NT2/D1 (cell line): ENCODE results near the gene COL1A1.

ENCODE experiments used
- DNase-seq: peaks from one replicate; pipeline ENCODE4 v3.0.0-alpha.2; 2011; ENCODE audit warnings: low read depth, low spot score
- H3K27me3 ChIP-seq: 2 replicates; pipeline ENCODE4 v1.6.0; 2011; ENCODE audit warnings: mild to moderate bottlenecking; ENCODE audit not compliant: insufficient read length, insufficient read depth
- H3K36me3 ChIP-seq: 2 replicates; pipeline ENCODE4 v1.6.1; 2011; ENCODE audit warnings: mild to moderate bottlenecking, low read length, mixed read lengths; ENCODE audit not compliant: insufficient read depth, insufficient read length
- H3K4me1 ChIP-seq: 2 replicates; pipeline ENCODE4 v1.5.1; 2011; ENCODE audit not compliant: insufficient read depth, insufficient read length
- H3K4me3 ChIP-seq: 2 replicates; pipeline ENCODE4 v1.5.1; 2011; ENCODE audit warnings: low read depth; ENCODE audit not compliant: insufficient read length
- H3K9ac ChIP-seq: 2 replicates; pipeline ENCODE4 v1.6.0; 2011; ENCODE audit warnings: low read depth; ENCODE audit not compliant: insufficient read length
- H3K9me3 ChIP-seq: 2 replicates; pipeline ENCODE4 v1.5.1; 2011; ENCODE audit warnings: mild to moderate bottlenecking, low read length; ENCODE audit not compliant: insufficient read depth
- SUZ12 ChIP-seq: IDR thresholded peaks from 2 replicates; pipeline ENCODE4 v1.6.1; 2011; ENCODE audit not compliant: insufficient read length, insufficient read depth; ENCODE audit errors: extremely low read depth
- YY1 ChIP-seq: IDR thresholded peaks from 2 replicates; pipeline ENCODE4 v1.6.1; 2011; ENCODE audit not compliant: insufficient read length, insufficient read depth
- ZNF274 ChIP-seq: IDR thresholded peaks from 2 replicates; pipeline ENCODE4 v1.6.1; 2011; ENCODE audit warnings: mild to moderate bottlenecking, low read depth, low read length

COL1A1 gene

DNA sequence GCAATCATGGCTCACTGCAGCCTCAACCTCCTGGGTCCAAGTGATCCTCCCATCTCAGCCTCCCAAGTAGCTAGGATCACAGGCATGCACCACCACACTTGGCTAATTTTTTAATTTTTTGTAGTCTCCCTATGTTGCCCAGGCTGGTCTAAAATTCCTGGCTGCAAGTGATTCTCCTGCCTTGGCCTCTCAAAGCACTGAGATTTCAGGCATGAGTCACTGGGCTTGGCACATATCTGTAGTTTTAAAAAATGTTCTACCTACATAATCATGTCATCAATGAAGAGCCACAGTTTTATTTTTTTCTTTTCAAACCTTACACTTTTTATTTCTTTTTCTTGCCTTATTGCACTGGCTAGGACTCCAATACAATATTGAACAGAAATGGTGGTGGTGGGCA, 33.1 kb upstream of the COL1A1 start:
- TF ChIP-seq ZNF274, result no peak
- TF ChIP-seq YY1, result no peak
- no peak for TF ChIP-seq SUZ12
- DNase-seq, result no peak
- Histone ChIP-seq H3K9me3 (peaks cover 17% of the 10 kb centered on the region), H3K9ac (no peak overlapping the region), H3K36me3 (no peaks in the 10 kb centered on the region), H3K4me3 (no peak overlapping the region), H3K4me1 (no peaks in the 10 kb centered on the region), H3K27me3 (no peaks in the 10 kb centered on the region)

DNA sequence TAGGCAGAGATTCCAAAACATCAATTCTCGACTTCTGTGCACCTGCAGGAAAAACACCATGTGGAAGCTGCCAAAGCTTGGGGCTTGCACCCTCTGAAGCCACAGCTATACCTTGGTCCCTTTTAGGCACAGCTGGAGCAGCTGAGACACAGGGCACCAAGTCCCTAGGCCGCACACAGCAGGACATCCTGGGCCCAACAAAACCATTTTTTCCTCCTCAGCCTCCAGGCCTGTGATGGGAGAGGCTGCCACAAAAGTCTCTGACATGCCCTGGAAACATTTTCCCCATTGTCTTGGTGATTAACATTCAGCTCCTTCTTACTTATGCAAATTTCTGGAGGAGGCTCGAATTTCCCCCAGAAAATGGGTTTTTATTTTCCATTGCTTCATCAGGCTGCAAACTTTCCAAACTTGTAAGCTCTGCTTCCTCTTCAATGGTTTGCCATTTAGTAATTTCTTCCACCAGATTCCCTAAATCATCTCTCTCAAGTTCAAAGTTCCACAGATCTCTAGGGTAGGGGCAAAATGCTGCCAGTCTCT, 24.3 kb upstream of the COL1A1 start:
- no peak overlapping the region for H3K4me3 ChIP-seq
- no peaks in the 10 kb centered on the region for H3K36me3 ChIP-seq
- peaks cover 35% of the 10 kb centered on the region for H3K9me3 ChIP-seq
- no peaks in the 10 kb centered on the region for H3K27me3 ChIP-seq
- peaks cover 2% of the 10 kb centered on the region for H3K4me1 ChIP-seq
- DNase-seq, result no peak
- TF ChIP-seq ZNF274, result no peak
- TF ChIP-seq SUZ12, result no peak
- TF ChIP-seq YY1, result no peak
- H3K9ac ChIP-seq, result no peak overlapping the region

DNA sequence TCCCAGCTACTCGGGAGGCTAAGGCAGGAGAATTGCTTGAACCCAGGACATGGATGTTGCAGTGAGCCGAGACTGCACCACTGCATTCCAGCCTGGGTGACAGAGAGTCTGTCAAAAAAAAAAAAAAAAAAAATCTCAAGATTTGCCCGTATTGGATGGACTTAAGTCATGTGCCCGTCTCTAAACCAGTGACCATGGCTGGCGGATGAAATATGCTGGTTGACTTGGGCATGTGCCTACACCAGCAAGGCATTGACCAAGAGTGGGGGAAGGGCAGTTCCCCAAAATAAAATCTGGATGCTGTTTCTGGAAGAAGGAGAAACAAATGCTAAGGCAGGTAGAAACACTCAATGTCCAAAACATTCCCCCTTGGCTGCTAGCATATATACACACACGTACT, 21.5 kb upstream of the COL1A1 start:
- no peak for TF ChIP-seq ZNF274
- TF ChIP-seq SUZ12, result no peak
- TF ChIP-seq YY1, result no peak

DNA sequence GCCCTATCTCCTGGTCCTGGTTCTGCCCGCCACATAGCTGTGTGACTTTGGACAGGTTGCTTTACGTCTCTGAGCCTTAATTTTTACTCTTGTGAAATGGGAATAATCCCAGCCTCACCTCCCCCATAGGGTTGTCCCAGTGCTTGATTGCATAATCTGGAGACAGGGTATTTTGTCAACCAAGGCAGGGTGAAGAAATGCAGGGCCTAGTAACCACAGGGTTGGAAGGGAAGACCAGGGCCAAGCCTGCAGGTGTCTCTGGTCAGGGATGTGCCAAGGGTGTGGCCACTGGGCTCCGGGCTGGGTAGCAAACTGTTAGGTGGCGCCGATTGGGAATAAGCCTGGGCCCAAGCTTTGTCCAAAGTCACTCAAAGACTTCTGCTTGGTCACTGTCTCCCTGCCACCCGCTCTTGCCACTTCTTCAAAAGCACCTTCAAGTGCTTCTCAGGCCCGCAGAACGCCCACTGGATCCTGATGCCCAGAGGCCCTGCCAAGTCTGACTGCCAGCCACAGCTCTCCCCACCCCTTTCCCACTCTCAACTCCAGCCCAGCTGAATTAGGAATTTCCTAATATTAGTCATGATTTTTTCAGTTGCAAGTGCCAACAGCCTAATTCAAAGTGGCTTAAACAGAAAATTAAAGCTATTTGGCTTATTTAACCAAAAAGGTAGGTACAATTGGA, 20.6 kb upstream of the COL1A1 start:
- no peak for DNase-seq
- H3K4me3 ChIP-seq, result no peak overlapping the region
- no peak overlapping the region for H3K9ac ChIP-seq
- peaks cover 6% of the 10 kb centered on the region for H3K4me1 ChIP-seq
- TF ChIP-seq SUZ12 (no peak), ZNF274 (no peak), YY1 (no peak)
- H3K9me3 ChIP-seq, result peaks cover 25% of the 10 kb centered on the region
- no peaks in the 10 kb centered on the region for H3K27me3 ChIP-seq
- H3K36me3 ChIP-seq, result no peaks in the 10 kb centered on the region

More for the DNA sequence above, 21.5 kb upstream of the COL1A1 start:
- H3K4me1 ChIP-seq, result peaks cover 6% of the 10 kb centered on the region
- H3K4me3 ChIP-seq, result no peak overlapping the region
- no peaks in the 10 kb centered on the region for H3K36me3 ChIP-seq
- peaks cover 32% of the 10 kb centered on the region for H3K9me3 ChIP-seq
- no peak overlapping the region for H3K9ac ChIP-seq
- H3K27me3 ChIP-seq, result no peaks in the 10 kb centered on the region
- no peak for DNase-seq

DNA sequence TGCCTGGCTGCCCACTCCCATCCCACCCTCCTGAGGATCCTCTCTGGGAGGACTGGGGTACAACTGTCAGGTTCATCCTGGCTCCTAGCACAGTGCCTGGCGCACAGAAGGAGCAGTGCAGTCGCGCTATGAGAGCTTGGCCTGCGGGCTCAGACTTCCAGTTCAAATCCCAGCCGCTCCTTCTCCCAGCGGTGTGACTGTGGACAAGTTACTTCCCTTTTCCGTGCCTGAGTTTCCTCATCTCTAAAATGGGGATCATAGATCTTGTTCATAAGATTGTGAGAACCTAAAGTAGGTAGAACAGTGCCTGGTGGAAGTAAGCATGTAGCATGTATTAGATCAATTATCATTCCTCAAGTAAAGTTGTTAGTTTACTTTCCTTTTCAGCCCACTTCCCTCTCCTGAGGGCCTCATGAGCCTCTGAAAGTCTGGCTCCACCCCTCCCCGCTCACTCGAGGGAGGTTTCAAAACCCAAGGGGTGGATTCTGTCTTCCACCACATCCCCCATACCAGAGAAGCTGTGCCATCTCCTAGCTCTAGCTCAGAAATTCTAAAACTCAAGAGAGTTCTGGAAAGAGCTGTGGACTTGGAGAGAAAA, 19.9 kb upstream of the COL1A1 start:
- H3K4me1 ChIP-seq, result peaks cover 6% of the 10 kb centered on the region
- no peak for DNase-seq
- H3K9me3 ChIP-seq, result peaks cover 19% of the 10 kb centered on the region
- H3K4me3 ChIP-seq, result no peak overlapping the region
- no peaks in the 10 kb centered on the region for H3K27me3 ChIP-seq
- H3K9ac ChIP-seq, result no peak overlapping the region
- TF ChIP-seq SUZ12 (no peak), YY1 (no peak), ZNF274 (no peak)
- H3K36me3 ChIP-seq, result no peaks in the 10 kb centered on the region

DNA sequence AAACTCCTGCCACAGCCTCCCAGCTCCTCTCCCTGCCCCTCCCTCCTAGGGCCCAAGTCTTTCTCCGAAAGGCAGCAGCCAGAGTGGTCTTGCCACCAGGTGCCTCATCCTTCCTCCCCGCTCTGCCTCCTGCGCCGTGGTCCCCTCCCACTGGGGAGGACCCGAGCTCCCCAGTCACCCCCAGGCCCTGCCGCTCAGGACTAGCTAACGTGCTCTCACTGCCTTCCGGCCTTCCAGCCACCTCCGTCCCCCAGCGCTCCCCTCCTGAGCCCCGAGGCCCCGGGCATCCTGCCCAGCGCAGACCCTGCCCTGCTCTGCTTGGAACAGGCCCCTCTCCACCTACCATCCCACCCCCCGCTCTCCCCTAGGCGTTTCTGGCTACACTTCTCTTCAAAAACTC, 19.4 kb upstream of the COL1A1 start:
- TF ChIP-seq ZNF274, result no peak
- TF ChIP-seq YY1, result no peak
- TF ChIP-seq SUZ12, result no peak
- Histone ChIP-seq H3K9ac (peak overlapping the region; percentile 22), H3K4me3 (no peak overlapping the region), H3K36me3 (no peaks in the 10 kb centered on the region), H3K4me1 (peaks cover 6% of the 10 kb centered on the region), H3K27me3 (no peaks in the 10 kb centered on the region), H3K9me3 (peaks cover 16% of the 10 kb centered on the region)
- no peak for DNase-seq

DNA sequence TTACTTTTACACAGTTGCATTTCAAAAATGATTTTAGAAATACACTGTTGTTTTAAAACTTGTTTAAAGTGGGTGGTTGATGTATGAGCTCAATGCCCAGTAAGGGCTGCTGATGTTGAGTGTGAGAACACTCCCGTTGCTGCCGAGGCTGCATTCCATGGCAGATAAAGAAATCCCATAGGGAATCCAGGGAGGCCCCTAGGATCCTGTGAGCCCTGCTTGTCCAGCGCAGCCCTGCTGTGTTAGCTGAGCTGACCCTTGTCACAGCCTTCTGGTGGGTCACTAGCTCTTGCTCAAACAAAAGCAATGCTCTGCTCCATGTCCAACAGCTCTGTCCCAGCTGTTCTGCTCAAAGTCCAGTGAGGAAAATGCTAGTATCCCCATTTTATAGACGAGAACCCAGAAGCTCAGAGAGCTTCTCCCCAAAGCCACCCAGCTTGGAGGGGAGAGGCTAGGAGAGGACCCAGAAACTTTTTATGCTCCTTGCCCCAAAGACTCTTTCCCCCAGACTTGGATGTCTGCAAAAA, 18.6 kb upstream of the COL1A1 start:
- Histone ChIP-seq H3K4me1 (peaks cover 6% of the 10 kb centered on the region), H3K36me3 (no peaks in the 10 kb centered on the region), H3K9me3 (peaks cover 8% of the 10 kb centered on the region; the same call in 1 of the 2 replicates), H3K4me3 (no peak overlapping the region), H3K27me3 (no peaks in the 10 kb centered on the region), H3K9ac (no peak overlapping the region)
- no peak for DNase-seq
- TF ChIP-seq ZNF274, result no peak
- no peak for TF ChIP-seq SUZ12
